ENCODE measurements around the gene SMIM14. TPM values are rescaled to one million over a fixed set of nuclear protein-coding genes. Genes with fewer than 3 reads are reported as not detected.

SMIM14 gene
- total and polyA plus RNA-seq, 2 of the 8 experiments (the other 6 are each of a cell fraction or from before 2014, with no cell fraction given): 29.1 to 31.0 TPM

DNA sequence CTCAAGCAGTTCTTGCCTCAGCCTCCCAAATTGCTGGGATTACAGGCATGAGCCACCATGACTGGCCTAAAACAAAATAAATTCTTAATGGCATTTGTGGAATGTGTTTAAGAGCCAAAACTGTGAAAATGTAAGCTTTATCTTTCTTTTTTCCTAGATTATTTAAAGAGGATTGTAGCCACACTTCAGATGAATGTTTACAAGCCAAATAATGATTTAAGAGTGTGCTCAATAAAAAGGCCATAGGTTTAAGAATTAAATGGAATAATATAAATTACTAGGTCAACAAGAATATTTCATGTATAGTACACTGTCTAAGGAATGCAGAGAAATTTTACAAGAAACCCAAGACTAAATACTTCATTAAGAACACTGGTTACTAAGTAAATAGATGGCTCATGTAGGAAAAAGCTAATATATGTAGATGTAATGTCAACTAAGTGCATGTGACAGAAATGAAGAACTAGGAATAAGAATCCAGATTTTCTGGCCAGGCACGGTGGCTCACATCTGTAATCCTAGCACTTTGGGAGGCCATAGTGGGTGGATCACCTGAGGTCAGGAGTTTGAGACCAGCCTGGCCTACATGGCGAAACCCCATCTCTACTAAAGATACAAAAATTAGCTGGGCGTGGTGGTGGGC is 90.1 kb downstream of the SMIM14 start:
- H3K27ac ChIP-seq (ENCODE audit: low read depth, low read length): no peak overlapping the region
- H2BK120ac ChIP-seq (replicated peaks; ENCODE audit: low read depth, low read length): no peak overlapping the region
- H4K20me1 ChIP-seq (replicated peaks in 1 of 2; ENCODE audit: control insufficient read depth in 1 of 2, insufficient read depth in 2 of 2, low read length in 2 of 2): no peaks in the 10 kb centered on the region
- H2BK12ac ChIP-seq (ENCODE audit: low read depth, low read length): no peak overlapping the region
- no peaks in the 10 kb centered on the region for H3K79me1 ChIP-seq (ENCODE audit: low read depth, low read length)
- no peak for TF ChIP-seq ASH2L (IDR thresholded peaks at IDR 0.05; ENCODE audit: low read length)
- no peak overlapping the region for H3K14ac ChIP-seq (ENCODE audit: insufficient read length)
- ChIA-PET CTCF (ENCODE audit: partially characterized antibody) (interaction anchor here (0.7 to 1.0 kb wide), 2 partner anchors 89 to 1342 kb away, joined by 3 read pairs; no protein-coding TSS in a partner anchor), POLR2A (ENCODE audit: partially characterized antibody) (interaction anchor here (0.6 to 1.2 kb wide), 4 partner anchors 16 to 98 kb away, joined by 3 read pairs; no protein-coding TSS in a partner anchor)
- H2AFZ ChIP-seq (ENCODE audit: low read length): no peak overlapping the region
- peaks cover 0 to 3% (median 0%) of the 10 kb centered on the region in 4 experiments; a peak in 1 of 8 replicates for H3K36me3 ChIP-seq (ENCODE audit: control insufficient read depth in 2 of 4, insufficient read depth in 4 of 4, low read length in 3 of 4)
- no peaks in the 10 kb centered on the region for H3K79me2 ChIP-seq (ENCODE audit: control insufficient read depth in 1 of 2, insufficient read depth in 2 of 2, low read length in 2 of 2)
- no peak overlapping the region for H4K91ac ChIP-seq (replicated peaks; ENCODE audit: insufficient read length, low read length)
- no peak overlapping the region for H2BK15ac ChIP-seq (ENCODE audit: low read length)
- no peak overlapping the region for H2BK20ac ChIP-seq (ENCODE audit: low read length)
- H3K4me3 ChIP-seq (ENCODE audit: extremely low read depth in 1 of 4, insufficient read depth in 2 of 4, low read depth in 3 of 4, low read length in 4 of 4): no peak overlapping the region
- FAIRE-seq (no peak), DNase-seq (ENCODE audit: low read depth in 1 of 2, low spot score in 2 of 2) (no peak)
- no peak overlapping the region for H3K9ac ChIP-seq (replicated peaks in 1 of 4; ENCODE audit: extremely low read depth in 1 of 4, low read depth in 3 of 4, low read length in 3 of 4)
- H3K4ac ChIP-seq (replicated peaks; ENCODE audit: insufficient read length, low read depth, low read length): no peak overlapping the region
- no peak overlapping the region for H3K18ac ChIP-seq (ENCODE audit: extremely low read depth, low read length)
- H3K56ac ChIP-seq (replicated peaks; ENCODE audit: insufficient read length, low read depth, low read length): no peak overlapping the region
- no peaks in the 10 kb centered on the region for H3K23me2 ChIP-seq (ENCODE audit: low read depth, low read length)
- no peak overlapping the region for H4K8ac ChIP-seq (ENCODE audit: extremely low read depth, insufficient read depth, low read length)
- no peak overlapping the region for H2BK5ac ChIP-seq (ENCODE audit: low read depth, low read length)
- peaks cover 0 to 6% (median 2%) of the 10 kb centered on the region in 4 experiments; a peak in 3 of 7 replicates for H3K4me1 ChIP-seq (replicated peaks in 1 of 4; ENCODE audit: control insufficient read depth in 3 of 4, insufficient read depth in 4 of 4, low read length in 3 of 4)
- no peaks in the 10 kb centered on the region for H3K9me3 ChIP-seq (ENCODE audit: insufficient read depth in 2 of 2, low read depth in 1 of 2, low read length in 1 of 2)
- no peaks in the 10 kb centered on the region for H3K27me3 ChIP-seq (replicated peaks in 1 of 4; ENCODE audit: control insufficient read depth in 3 of 4, extremely low read depth in 1 of 4, insufficient read depth in 3 of 4, low read length in 3 of 4)
- no peak overlapping the region for H4K5ac ChIP-seq (ENCODE audit: insufficient read length, low read depth, low read length)
- H3K23ac ChIP-seq (ENCODE audit: insufficient read length): no peak overlapping the region
- no peak overlapping the region for H3K4me2 ChIP-seq (ENCODE audit: insufficient read depth in 1 of 2, low read depth in 2 of 2, low read length in 2 of 2)
- H2AK5ac ChIP-seq (ENCODE audit: low read depth, low read length): no peak overlapping the region
- WGBS, 2 experiments (ENCODE audit: extremely low coverage in 1 of 2, insufficient coverage in 1 of 2, insufficient read length in 1 of 2, insufficient replicate concordance in 2 of 2, low coverage in 1 of 2, low lambda C conversion rate in 2 of 2, missing lambda C conversion rate in 1 of 2): 93% methylated on average over 3 of the region's 3 CpGs; no CpG with 5 or more reads in 1 of the 2 experiments
